ENCODE data around the gene CHD9NB. TPM values are rescaled to one million over a fixed set of nuclear protein-coding genes. Genes with fewer than 3 reads are reported as not detected.

Gene CHD9NB
- total and polyA plus RNA-seq, 9 of the 15 experiments (the other 6 are each of a cell fraction or from before 2014, with no cell fraction given) = 0.06 to 0.10 (median 0.07) TPM; not detected in 6

- TF ChIP-seq YY1 (IDR thresholded peaks at IDR 0.05; ENCODE audit: borderline replicate concordance in 1 of 3, control insufficient read depth in 1 of 3, extremely low read depth in 1 of 3, insufficient read depth in 3 of 3, insufficient read length in 1 of 3, insufficient replicate concordance in 2 of 3, low read depth in 1 of 3, low read length in 2 of 3) (peak in 1 of 3 experiments; percentile 26), CHAMP1 (IDR thresholded peaks at IDR 0.05) (no peak), FOXM1 (IDR thresholded peaks at IDR 0.05; ENCODE audit: low read depth) (no peak), FOXM1 (CRISPR knock-in tag; IDR thresholded peaks at IDR 0.05; ENCODE audit: low read depth) (no peak), SNIP1 (IDR thresholded peaks at IDR 0.05; ENCODE audit: low read depth) (no peak), ARID3B (CRISPR knock-in tag; IDR thresholded peaks at IDR 0.05; ENCODE audit: borderline replicate concordance) (no peak), KLF16 (IDR thresholded peaks at IDR 0.05) (peak; percentile 50; the same call in 1 of the 2 replicates), NUFIP1 (IDR thresholded peaks at IDR 0.05; ENCODE audit: partially characterized antibody) (no peak), ZBTB2 (IDR thresholded peaks at IDR 0.05) (0 out of 2 replicates have a peak, but pooled peaks have one; percentile 16), NRF1 (conservative IDR thresholded peaks at IDR 0.05 in 1 of 2, IDR thresholded peaks at IDR 0.05 in 1 of 2) (peak; percentile 38 to 41), IRF2 (CRISPR knock-in tag; IDR thresholded peaks at IDR 0.05) (no peak), CREB1 (IDR thresholded peaks at IDR 0.05) (no peak), CREB1 (CRISPR knock-in tag; IDR thresholded peaks at IDR 0.05) (no peak), DACH1 (IDR thresholded peaks at IDR 0.05; ENCODE audit: partially characterized antibody) (peak; percentile 90), ZKSCAN8 (CRISPR knock-in tag; IDR thresholded peaks at IDR 0.05) (no peak), SP1 (CRISPR knock-in tag; IDR thresholded peaks at IDR 0.05) (no peak), HNRNPLL (IDR thresholded peaks at IDR 0.05; ENCODE audit: low read depth, low read length, poor library complexity, severe bottlenecking) (no peak)
- TF ChIP-seq, protein P1, sequence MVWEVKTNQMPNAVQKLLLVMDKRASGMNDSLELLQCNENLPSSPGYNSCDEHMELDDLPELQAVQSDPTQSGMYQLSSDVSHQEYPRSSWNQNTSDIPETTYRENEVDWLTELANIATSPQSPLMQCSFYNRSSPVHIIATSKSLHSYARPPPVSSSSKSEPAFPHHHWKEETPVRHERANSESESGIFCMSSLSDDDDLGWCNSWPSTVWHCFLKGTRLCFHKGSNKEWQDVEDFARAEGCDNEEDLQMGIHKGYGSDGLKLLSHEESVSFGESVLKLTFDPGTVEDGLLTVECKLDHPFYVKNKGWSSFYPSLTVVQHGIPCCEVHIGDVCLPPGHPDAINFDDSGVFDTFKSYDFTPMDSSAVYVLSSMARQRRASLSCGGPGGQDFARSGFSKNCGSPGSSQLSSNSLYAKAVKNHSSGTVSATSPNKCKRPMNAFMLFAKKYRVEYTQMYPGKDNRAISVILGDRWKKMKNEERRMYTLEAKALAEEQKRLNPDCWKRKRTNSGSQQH (CRISPR knock-in tag; IDR thresholded peaks at IDR 0.05) = no peak
- TF ChIP-seq, protein P2, sequence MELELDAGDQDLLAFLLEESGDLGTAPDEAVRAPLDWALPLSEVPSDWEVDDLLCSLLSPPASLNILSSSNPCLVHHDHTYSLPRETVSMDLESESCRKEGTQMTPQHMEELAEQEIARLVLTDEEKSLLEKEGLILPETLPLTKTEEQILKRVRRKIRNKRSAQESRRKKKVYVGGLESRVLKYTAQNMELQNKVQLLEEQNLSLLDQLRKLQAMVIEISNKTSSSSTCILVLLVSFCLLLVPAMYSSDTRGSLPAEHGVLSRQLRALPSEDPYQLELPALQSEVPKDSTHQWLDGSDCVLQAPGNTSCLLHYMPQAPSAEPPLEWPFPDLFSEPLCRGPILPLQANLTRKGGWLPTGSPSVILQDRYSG (tag; conservative IDR thresholded peaks at IDR 0.05; ENCODE audit: low read depth) = no peak
These were observed 46.8 kb upstream of the CHD9NB start (continued) for GRCh38 chr16:53099318-53100130.

All from K562 (cell line).